IMR-90 (cell line): Measurements from ENCODE around the gene QPRT.

Experiments used
- CHD1 ChIP-seq: IDR thresholded peaks from 2 replicates; pipeline ENCODE4 v1.6.1; 2012; ENCODE audit warnings: low read depth, low read length, improper control_type of control experiment
- CTCF ChIP-seq: conservative IDR thresholded peaks from 2 replicates; pipeline ENCODE4 v1.5.1; 2012; ENCODE audit warnings: mild to moderate bottlenecking, low read depth, low read length, improper control_type of control experiment
- ELK1 ChIP-seq: fragments of 150-350 bp; IDR thresholded peaks from 2 replicates; pipeline ENCODE4 v1.6.1; 2016; ENCODE audit warnings: low read depth, mild to moderate bottlenecking, low read length, moderate library complexity, borderline replicate concordance
- FOS ChIP-seq: fragments of 150-350 bp; IDR thresholded peaks from 2 replicates; pipeline ENCODE4 v1.6.1; 2016; ENCODE audit warnings: low read depth, low read length
- POLR2A ChIP-seq: IDR thresholded peaks from 2 replicates; pipeline ENCODE4 v1.6.1; 2012; ENCODE audit warnings: mild to moderate bottlenecking, low read depth, low read length
- RAD21 ChIP-seq: IDR thresholded peaks from 2 replicates; pipeline ENCODE4 v1.6.1; 2012; ENCODE audit warnings: low read length, improper control_type of control experiment
- RCOR1 ChIP-seq: IDR thresholded peaks from 2 replicates; pipeline ENCODE4 v1.6.1; 2012; ENCODE audit warnings: mild to moderate bottlenecking, low read length, improper control_type of control experiment; ENCODE audit not compliant: insufficient replicate concordance
- RFX5 ChIP-seq: IDR thresholded peaks from 2 replicates; pipeline ENCODE4 v1.8.0; 2012; ENCODE audit warnings: low read depth, mild to moderate bottlenecking, low read length, moderate library complexity
- SMC3 ChIP-seq: fragments of 150-350 bp; IDR thresholded peaks from 2 replicates; pipeline ENCODE4 v1.6.1; 2016; ENCODE audit warnings: low read depth, mild to moderate bottlenecking, antibody characterized with exemption, low read length, moderate library complexity
- USF2 ChIP-seq: fragments of 150-350 bp; IDR thresholded peaks from 2 replicates; pipeline ENCODE4 v1.6.1; 2017; ENCODE audit warnings: mild to moderate bottlenecking, antibody characterized with exemption, low read length, low read depth

GRCh38 chr16:29645694-29646187, 33.2 kb upstream of the QPRT start:
- TF ChIP-seq CTCF (no peak), SMC3 (no peak), RFX5 (no peak), ELK1 (no peak), CHD1 (no peak), POLR2A (no peak), FOS (no peak), RCOR1 (no peak), USF2 (peak; percentile 45; the same call in 1 of the 2 replicates), RAD21 (no peak)
